B cell (primary cell): ENCODE measurements around the gene TREM1. TPM values are rescaled to one million over a fixed set of nuclear protein-coding genes. Genes with fewer than 3 reads are reported as not detected.

ENCODE experiments used
- ATAC-seq: fragments of 200-7000 bp; cut with Tn5 transposase; one replicate; pipeline ENCODE4 v1.10.0; 2021; ENCODE audit warnings: low read depth, mild to moderate bottlenecking, moderate number of reproducible peaks, moderate library complexity
- CTCF ChIA-PET: fragments of 350-600 bp; sonication (Branson Sonifier 250); formaldehyde crosslinking; loops from one replicate; lab custom pipeline; 2021; ENCODE audit warnings: antibody characterized with exemption, inconsistent platforms; lab: Charles Lee
- POLR2A ChIA-PET: fragments of 350-600 bp; sonication (Branson Sonifier 250); formaldehyde crosslinking; loops from one replicate; lab custom pipeline; 2021; ENCODE audit warnings: antibody characterized with exemption; lab: Charles Lee
- DNase-seq: peaks from one replicate; pipeline ENCODE4 v3.0.0; 2013
- H2AFZ ChIP-seq: 2 replicates; pipeline ENCODE4 v1.6.1; 2012; ENCODE audit warnings: mild to moderate bottlenecking, low read depth, low read length; ENCODE audit not compliant: insufficient read depth, poor library complexity, severe bottlenecking
- H3K27ac ChIP-seq, 2 donors: 1 replicate in 1 of 2; 2 replicates in 1 of 2; pipeline ENCODE4 v1.5.1; 2012 to 2013; ENCODE audit warnings: low read length in 2 of 2, mild to moderate bottlenecking in 2 of 2, moderate library complexity in 1 of 2
- H3K27me3 ChIP-seq, 4 experiments: fragments of 200-600 bp in 1 of 4; sonication (generic) in 1 of 4; replicated peaks in 1 of 4; 1 replicate in 2 of 4; 2 replicates in 2 of 4; pipeline versions ENCODE4 v1.6.1 to v1.7.0; 2013 to 2016; ENCODE audit warnings: low read length in 3 of 4, mild to moderate bottlenecking in 2 of 4, mixed read lengths in 1 of 4, moderate library complexity in 1 of 4; ENCODE audit not compliant: insufficient read depth in 4 of 4, control insufficient read depth in 3 of 4; ENCODE audit errors: control extremely low read depth in 1 of 4
- H3K36me3 ChIP-seq, 2 experiments: replicated peaks in 1 of 2; 1 replicate in 1 of 2; 2 replicates in 1 of 2; pipeline versions ENCODE4 v1.6.1 to v1.7.1; 2013; ENCODE audit warnings: low read length in 1 of 2; ENCODE audit not compliant: insufficient read depth in 2 of 2, control insufficient read depth in 1 of 2; ENCODE audit errors: control extremely low read depth in 1 of 2, extremely low read depth in 1 of 2
- H3K4me1 ChIP-seq, 2 donors: fragments of 200-600 bp in 1 of 2; sonication (generic) in 1 of 2; 1 replicate in 1 of 2; 2 replicates in 1 of 2; pipeline versions ENCODE4 v1.5.1 to v1.6.1; 2013 to 2017; ENCODE audit warnings: low read length in 2 of 2; ENCODE audit not compliant: control insufficient read depth in 2 of 2, insufficient read depth in 2 of 2
- H3K4me2 ChIP-seq: replicated peaks from 2 replicates; pipeline ENCODE3; 2012; ENCODE audit warnings: mild to moderate bottlenecking, low read depth, low read length; ENCODE audit not compliant: poor library complexity, severe bottlenecking
- H3K4me3 ChIP-seq, 5 experiments: fragments of 200-600 bp in 1 of 5; sonication (generic) in 1 of 5; 1 replicate in 3 of 5; 2 replicates in 2 of 5; pipeline versions ENCODE4 v1.5.1 to v1.7.0; 2011 to 2016; ENCODE audit warnings: low read length in 4 of 5, mild to moderate bottlenecking in 4 of 5, low read depth in 2 of 5, control low read depth in 1 of 5, moderate library complexity in 1 of 5; ENCODE audit not compliant: insufficient read depth in 1 of 5; ENCODE audit errors: control extremely low read depth in 1 of 5, extremely low read depth in 1 of 5
- H3K79me2 ChIP-seq: fragments of 200-600 bp; sonication (generic); one replicate; pipeline ENCODE4 v1.6.0; 2016; ENCODE audit warnings: low read length; ENCODE audit not compliant: control insufficient read depth, insufficient read depth
- H3K9ac ChIP-seq: fragments of 200-600 bp; sonication (generic); 2 replicates; pipeline ENCODE4 v1.6.1; 2017; ENCODE audit warnings: mild to moderate bottlenecking, low read length, moderate library complexity
- H3K9me3 ChIP-seq, 3 donors: one replicate each; pipeline versions ENCODE4 v1.6.1 to v1.7.1; 2013; ENCODE audit warnings: low read length in 2 of 3; ENCODE audit not compliant: control insufficient read depth in 2 of 3, insufficient read depth in 1 of 3; ENCODE audit errors: control extremely low read depth in 1 of 3
- H4K20me1 ChIP-seq: 2 replicates; pipeline ENCODE4 v1.6.0; 2012; ENCODE audit warnings: mild to moderate bottlenecking, low read length; ENCODE audit not compliant: insufficient read depth, control insufficient read depth, poor library complexity, severe bottlenecking
- H3K27ac Mint-ChIP-seq: one replicate; pipeline ENCODE4 v1.8.0; 2021; ENCODE audit warnings: mixed read lengths
- H3K27me3 Mint-ChIP-seq: one replicate; pipeline ENCODE4 v1.8.0; 2021; ENCODE audit warnings: mixed read lengths
- H3K4me1 Mint-ChIP-seq: one replicate; pipeline ENCODE4 v1.8.0; 2021; ENCODE audit warnings: mixed read lengths
- H3K4me3 Mint-ChIP-seq: one replicate; pipeline ENCODE4 v1.8.0; 2021; ENCODE audit warnings: mixed read lengths
- H3K9me3 Mint-ChIP-seq: one replicate; pipeline ENCODE4 v1.8.0; 2022; ENCODE audit warnings: mixed read lengths; ENCODE audit not compliant: insufficient read depth
- EZH2 ChIP-seq: IDR thresholded peaks from 2 replicates; pipeline ENCODE4 v1.6.1; 2012; ENCODE audit warnings: borderline replicate concordance, low read depth, mild to moderate bottlenecking, moderate library complexity, low read length; ENCODE audit not compliant: insufficient read depth, poor library complexity, severe bottlenecking
- WGBS: methylation state at CpG from one replicate; pipeline ENCODE4 v1.1.5; 2013; ENCODE audit warnings: missing lambda C conversion rate; ENCODE audit not compliant: insufficient coverage; 5-methylcytosine and 5-hydroxymethylcytosine counted together
- intact Hi-C: fragments of 100-400 bp; cut with micrococcal nuclease; formaldehyde crosslinking; loops from one replicate; pipeline ENCODE4 v1.10.0; 2022
- polyA plus RNA-seq: library from polyadenylated mRNA; depleted of rRNA; stranded (reverse); fragments of >200 nt; gene quantifications from 2 replicates; pipeline ENCODE4 v1.2.3, GENCODE V29; 2012
- total RNA-seq, 2 donors: library from RNA; stranded (reverse); fragments of 120-200 nt in 1 of 2; gene quantifications; 1 replicate in 1 of 2; 2 replicates in 1 of 2; pipeline versions ENCODE4 v1.2.3 to v1.2.4, GENCODE V29; 2013 to 2022
- TF ChIP-seq, protein P1 (sequence below): fragments of 200-600 bp; IDR thresholded peaks from one replicate; pipeline ENCODE4 v1.8.0; 2022; ENCODE audit warnings: antibody characterized with exemption, mild to moderate bottlenecking

The TREM1 gene
- total and polyA plus RNA-seq, 2 donors (not counting 1 experiment from before 2014, with no cell fraction given): 1.9 TPM; not detected in 1

GRCh38 chr6:41236276-41236675 lies 50.2 kb downstream of the TREM1 start:
- CTCF ChIA-PET: no interaction called here
- Histone ChIP-seq H3K36me3 (no peaks in the 10 kb centered on the region), H3K9ac (no peak overlapping the region), H3K27me3 (peaks cover 0 to 7% (median 7%) of the 10 kb centered on the region in 4 experiments), H2AFZ (no peak overlapping the region), H3K79me2 (no peaks in the 10 kb centered on the region), H3K27ac (no peak overlapping the region), H3K4me3 (no peak overlapping the region), H3K4me2 (no peak overlapping the region), H3K9me3 (peaks cover 0 to 3% (median 0%) of the 10 kb centered on the region in 3 donors), H3K4me1 (peaks cover 0 to 7% of the 10 kb centered on the region in 2 donors), H4K20me1 (no peaks in the 10 kb centered on the region)
- Mint-ChIP-seq H3K27me3 (peaks cover 28% of the 10 kb centered on the region), H3K9me3 (no peaks in the 10 kb centered on the region), H3K4me1 (peaks cover 8% of the 10 kb centered on the region), H3K27ac (no peak overlapping the region), H3K4me3 (no peak overlapping the region)
- TF ChIP-seq, protein P1, sequence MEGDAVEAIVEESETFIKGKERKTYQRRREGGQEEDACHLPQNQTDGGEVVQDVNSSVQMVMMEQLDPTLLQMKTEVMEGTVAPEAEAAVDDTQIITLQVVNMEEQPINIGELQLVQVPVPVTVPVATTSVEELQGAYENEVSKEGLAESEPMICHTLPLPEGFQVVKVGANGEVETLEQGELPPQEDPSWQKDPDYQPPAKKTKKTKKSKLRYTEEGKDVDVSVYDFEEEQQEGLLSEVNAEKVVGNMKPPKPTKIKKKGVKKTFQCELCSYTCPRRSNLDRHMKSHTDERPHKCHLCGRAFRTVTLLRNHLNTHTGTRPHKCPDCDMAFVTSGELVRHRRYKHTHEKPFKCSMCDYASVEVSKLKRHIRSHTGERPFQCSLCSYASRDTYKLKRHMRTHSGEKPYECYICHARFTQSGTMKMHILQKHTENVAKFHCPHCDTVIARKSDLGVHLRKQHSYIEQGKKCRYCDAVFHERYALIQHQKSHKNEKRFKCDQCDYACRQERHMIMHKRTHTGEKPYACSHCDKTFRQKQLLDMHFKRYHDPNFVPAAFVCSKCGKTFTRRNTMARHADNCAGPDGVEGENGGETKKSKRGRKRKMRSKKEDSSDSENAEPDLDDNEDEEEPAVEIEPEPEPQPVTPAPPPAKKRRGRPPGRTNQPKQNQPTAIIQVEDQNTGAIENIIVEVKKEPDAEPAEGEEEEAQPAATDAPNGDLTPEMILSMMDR: no peak
- TF ChIP-seq EZH2: no peak
- DNase-seq (no peak), ATAC-seq (no peak)
- intact Hi-C loops: no loop called here
- 93% methylated on average over 4 of the region's 4 CpGs for WGBS
- POLR2A ChIA-PET: no interaction called here

GRCh38 chr6:41232667-41233066 lies 53.8 kb downstream of the TREM1 start:
- H3K9me3 Mint-ChIP-seq: no peaks in the 10 kb centered on the region
- H3K4me2 ChIP-seq: no peak overlapping the region
- H3K79me2 ChIP-seq: no peaks in the 10 kb centered on the region
- no peak for ATAC-seq
- no peak overlapping the region for H2AFZ ChIP-seq
- H3K27me3 ChIP-seq: no peaks in the 10 kb centered on the region
- H4K20me1 ChIP-seq: no peaks in the 10 kb centered on the region
- H3K27ac ChIP-seq: no peak overlapping the region
- peaks cover 12% of the 10 kb centered on the region for H3K4me1 Mint-ChIP-seq
- H3K9me3 ChIP-seq: no peaks in the 10 kb centered on the region
- no peak overlapping the region for H3K9ac ChIP-seq
- intact Hi-C loops: no loop called here
- H3K4me1 ChIP-seq: peaks cover 0 to 16% of the 10 kb centered on the region in 2 donors
- no peaks in the 10 kb centered on the region for H3K36me3 ChIP-seq
- H3K27me3 Mint-ChIP-seq: peaks cover 20% of the 10 kb centered on the region
- no peak for DNase-seq
- ChIA-PET CTCF (no interaction called here), POLR2A (no interaction called here)
- H3K4me3 ChIP-seq: no peak overlapping the region
- TF ChIP-seq, protein P1: no peak
- no peak for TF ChIP-seq EZH2
- no peak overlapping the region for H3K4me3 Mint-ChIP-seq
- no peak overlapping the region for H3K27ac Mint-ChIP-seq
- WGBS: no CpG with 5 or more reads among the region's 6 CpGs
